ENCODE results near the gene GSTM5.
"Not testable (repeated sequence)": the region's sequence is repeated elsewhere in the genome, so short reads cannot be mapped to it uniquely, and the experiment has no call there.

Gene GSTM5

GRCh38 chr1:109711593-109712320, at the start of gene GSTM5:
Gene GSTM5, plus strand, starts transcription at chr1:109712251. Its CDS starts 62 bp downstream, at chr1:109712313.
- not testable (repeated sequence) for FAIRE-seq

GRCh38 chr1:109664671-109665070, 47.4 kb upstream of the GSTM5 start:
- no peak for FAIRE-seq

GRCh38 chr1:109667452-109668122, 44.5 kb upstream of the GSTM5 start, which contains the start of gene GSTM2:
Gene GSTM2, plus strand, starts transcription at chr1:109668057. Its CDS starts 59 bp downstream, at chr1:109668116.
- peak; percentile 92 for FAIRE-seq

GRCh38 chr1:109668123-109668775, 43.8 kb upstream of the GSTM5 start:
- no peak for FAIRE-seq

GRCh38 chr1:109669246-109669948, 42.7 kb upstream of the GSTM5 start:
- FAIRE-seq, result no peak

- FAIRE-seq, result not testable (repeated sequence)
Observed at GRCh38 chr1:109669949-109670302, 42.1 kb upstream of the GSTM5 start.

- FAIRE-seq, result no peak
Observed at GRCh38 chr1:109671067-109671466, 41.0 kb upstream of the GSTM5 start.

GRCh38 chr1:109673861-109674260, 38.2 kb upstream of the GSTM5 start:
- FAIRE-seq, result not testable (repeated sequence)

- not testable (repeated sequence) for FAIRE-seq
Observed at GRCh38 chr1:109676683-109677381, 35.2 kb upstream of the GSTM5 start.

GRCh38 chr1:109677459-109677858, 34.6 kb upstream of the GSTM5 start:
- no peak for FAIRE-seq

- FAIRE-seq, result not testable (repeated sequence)
Observed at GRCh38 chr1:109678637-109679036, 33.4 kb upstream of the GSTM5 start.

- FAIRE-seq, result not testable (repeated sequence)
Observed at GRCh38 chr1:109684777-109685176, 27.3 kb upstream of the GSTM5 start.

- FAIRE-seq, result not testable (repeated sequence)
Observed at GRCh38 chr1:109685399-109685798, 26.7 kb upstream of the GSTM5 start.

- FAIRE-seq, result not testable (repeated sequence)
Observed at GRCh38 chr1:109685890-109686289, 26.2 kb upstream of the GSTM5 start.

GRCh38 chr1:109687109-109687508, 24.9 kb upstream of the GSTM5 start:
- FAIRE-seq, result not testable (repeated sequence)

GRCh38 chr1:109687641-109688499, 24.2 kb upstream of the GSTM5 start, which contains the start of gene GSTM1:
Gene GSTM1, plus strand, starts transcription at chr1:109687817. Its CDS starts 57 bp downstream, at chr1:109687874.
- FAIRE-seq, result no peak

GRCh38 chr1:109689844-109690405, 22.1 kb upstream of the GSTM5 start:
- no peak for FAIRE-seq

GRCh38 chr1:109691759-109692158, 20.3 kb upstream of the GSTM5 start:
- FAIRE-seq, result no peak

- FAIRE-seq, result not testable (repeated sequence)
Observed at GRCh38 chr1:109694400-109694799, 17.7 kb upstream of the GSTM5 start.

- not testable (repeated sequence) for FAIRE-seq
Observed at GRCh38 chr1:109695138-109695537, 16.9 kb upstream of the GSTM5 start.

- no peak for FAIRE-seq
Observed at GRCh38 chr1:109697066-109697465, 15.0 kb upstream of the GSTM5 start.

Measured in G401.6 (cell line).